ENCODE results near the gene USH1C.

DNA sequence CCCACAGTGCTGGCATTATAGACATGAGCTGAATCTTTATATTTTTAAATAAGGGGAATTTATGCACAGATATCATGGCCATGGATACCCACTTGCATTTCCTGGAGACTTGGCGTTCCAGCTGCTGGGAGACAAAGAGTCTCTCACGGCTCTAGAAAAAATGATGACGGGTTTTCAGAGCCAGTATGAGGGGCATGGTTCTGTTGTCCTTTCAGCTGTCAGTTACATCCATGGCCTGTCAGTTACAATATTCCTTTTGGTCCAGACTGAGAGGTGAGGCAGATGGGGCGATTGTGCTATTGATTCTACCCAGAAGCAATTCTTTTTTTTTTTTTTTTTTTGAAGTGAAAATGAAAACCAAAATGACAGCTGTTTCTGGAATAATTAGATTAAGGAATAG is 29.7 kb downstream of the USH1C start:
- TF ChIP-seq, protein P1, sequence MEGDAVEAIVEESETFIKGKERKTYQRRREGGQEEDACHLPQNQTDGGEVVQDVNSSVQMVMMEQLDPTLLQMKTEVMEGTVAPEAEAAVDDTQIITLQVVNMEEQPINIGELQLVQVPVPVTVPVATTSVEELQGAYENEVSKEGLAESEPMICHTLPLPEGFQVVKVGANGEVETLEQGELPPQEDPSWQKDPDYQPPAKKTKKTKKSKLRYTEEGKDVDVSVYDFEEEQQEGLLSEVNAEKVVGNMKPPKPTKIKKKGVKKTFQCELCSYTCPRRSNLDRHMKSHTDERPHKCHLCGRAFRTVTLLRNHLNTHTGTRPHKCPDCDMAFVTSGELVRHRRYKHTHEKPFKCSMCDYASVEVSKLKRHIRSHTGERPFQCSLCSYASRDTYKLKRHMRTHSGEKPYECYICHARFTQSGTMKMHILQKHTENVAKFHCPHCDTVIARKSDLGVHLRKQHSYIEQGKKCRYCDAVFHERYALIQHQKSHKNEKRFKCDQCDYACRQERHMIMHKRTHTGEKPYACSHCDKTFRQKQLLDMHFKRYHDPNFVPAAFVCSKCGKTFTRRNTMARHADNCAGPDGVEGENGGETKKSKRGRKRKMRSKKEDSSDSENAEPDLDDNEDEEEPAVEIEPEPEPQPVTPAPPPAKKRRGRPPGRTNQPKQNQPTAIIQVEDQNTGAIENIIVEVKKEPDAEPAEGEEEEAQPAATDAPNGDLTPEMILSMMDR (IDR thresholded peaks at IDR 0.05; ENCODE audit: low read length) = no peak
- TF ChIP-seq EZH2 (optimal IDR thresholded peaks at IDR 0.05; ENCODE audit: low read depth, low read length) = no peak

Data from MM.1S (cell line).